CD4-positive, alpha-beta T cell (primary cell): Measurements from ENCODE around the gene FSTL5. TPM values are rescaled to one million over a fixed set of nuclear protein-coding genes. Genes with fewer than 3 reads are reported as not detected.

Source experiments
- ATAC-seq: fragments of 200-7000 bp; cut with Tn5 transposase; one replicate; pipeline ENCODE4 v1.10.0; 2022; ENCODE audit warnings: mild to moderate bottlenecking; ENCODE audit not compliant: poor library complexity
- CTCF ChIA-PET: fragments of 350-600 bp; sonication (Branson Sonifier 250); formaldehyde crosslinking; loops from one replicate; lab custom pipeline; 2021; ENCODE audit warnings: antibody characterized with exemption, inconsistent platforms; lab: Charles Lee
- POLR2A ChIA-PET: fragments of 350-600 bp; sonication (Branson Sonifier 250); formaldehyde crosslinking; loops from one replicate; lab custom pipeline; 2021; ENCODE audit warnings: antibody characterized with exemption, inconsistent platforms; lab: Charles Lee
- DNase-seq, 14 experiments: peaks; one replicate each; pipeline ENCODE4 v3.0.0-alpha.2; 2013 to 2020; ENCODE audit warnings: mixed read lengths in 2 of 14
- H3K27ac ChIP-seq, 2 donors: one replicate each; pipeline versions ENCODE4 v1.5.1 to v1.7.0; 2013; ENCODE audit warnings: low read length in 2 of 2, low read depth in 1 of 2, mild to moderate bottlenecking in 1 of 2
- H3K27me3 ChIP-seq, 2 experiments: 1 replicate in 1 of 2; 2 replicates in 1 of 2; pipeline versions ENCODE4 v1.6.1 to v1.7.0; 2013; ENCODE audit warnings: low read length in 2 of 2, control low read depth in 1 of 2, mild to moderate bottlenecking in 1 of 2, moderate library complexity in 1 of 2; ENCODE audit not compliant: insufficient read depth in 2 of 2, control insufficient read depth in 1 of 2
- H3K36me3 ChIP-seq: one replicate; pipeline ENCODE4 v1.6.1; 2013; ENCODE audit warnings: low read length, control low read depth; ENCODE audit not compliant: insufficient read depth
- H3K4me1 ChIP-seq: one replicate; pipeline ENCODE4 v1.6.1; 2013; ENCODE audit warnings: low read length, control low read depth; ENCODE audit not compliant: insufficient read depth
- H3K4me3 ChIP-seq: one replicate; pipeline ENCODE4 v1.5.1; 2013; ENCODE audit warnings: mild to moderate bottlenecking, low read length, moderate library complexity
- H3K9me3 ChIP-seq, 2 experiments: 1 replicate in 1 of 2; 2 replicates in 1 of 2; pipeline versions ENCODE4 v1.6.1 to v1.7.0; 2013; ENCODE audit warnings: low read length in 2 of 2, mild to moderate bottlenecking in 2 of 2, control low read depth in 1 of 2, moderate library complexity in 1 of 2; ENCODE audit not compliant: control insufficient read depth in 1 of 2, insufficient read depth in 1 of 2
- H3K27ac Mint-ChIP-seq: one replicate; pipeline ENCODE4 v1.8.0; 2020; ENCODE audit warnings: mixed read lengths
- H3K27me3 Mint-ChIP-seq: one replicate; pipeline ENCODE4 v1.8.0; 2021; ENCODE audit warnings: mixed read lengths
- H3K36me3 Mint-ChIP-seq: one replicate; pipeline ENCODE4 v1.8.0; 2021; ENCODE audit warnings: low read depth, mixed read lengths
- H3K4me1 Mint-ChIP-seq: one replicate; pipeline ENCODE4 v1.8.0; 2021; ENCODE audit warnings: low read depth, mixed read lengths
- H3K4me3 Mint-ChIP-seq: one replicate; pipeline ENCODE4 v1.8.0; 2020; ENCODE audit warnings: mild to moderate bottlenecking, mixed read lengths
- H3K9me3 Mint-ChIP-seq: one replicate; pipeline ENCODE4 v1.8.0; 2020; ENCODE audit warnings: mixed read lengths
- intact Hi-C, 2 experiments: fragments of 100-400 bp; cut with DNase I in 1 of 2; cut with micrococcal nuclease in 1 of 2; formaldehyde crosslinking; loops; one replicate each; pipeline versions ENCODE4 v1.15.1 to v1.9.0; 2023 to 2025; cut with DNase I, micrococcal nuclease
- total RNA-seq, 174 experiments: library from RNA in 2 of 174; stranded (reverse) in 2 of 174; gene quantifications; one replicate each; pipeline ENCODE4 v1.2.3 and lab custom pipeline; 2021 to 2026
- TF ChIP-seq, protein P1 (sequence below): fragments of 200-600 bp; IDR thresholded peaks from one replicate; pipeline ENCODE4 v1.8.0; 2022; ENCODE audit warnings: antibody characterized with exemption, mild to moderate bottlenecking

Gene FSTL5
- total RNA-seq, 2 experiments from 2014 or later = not detected

DNA sequence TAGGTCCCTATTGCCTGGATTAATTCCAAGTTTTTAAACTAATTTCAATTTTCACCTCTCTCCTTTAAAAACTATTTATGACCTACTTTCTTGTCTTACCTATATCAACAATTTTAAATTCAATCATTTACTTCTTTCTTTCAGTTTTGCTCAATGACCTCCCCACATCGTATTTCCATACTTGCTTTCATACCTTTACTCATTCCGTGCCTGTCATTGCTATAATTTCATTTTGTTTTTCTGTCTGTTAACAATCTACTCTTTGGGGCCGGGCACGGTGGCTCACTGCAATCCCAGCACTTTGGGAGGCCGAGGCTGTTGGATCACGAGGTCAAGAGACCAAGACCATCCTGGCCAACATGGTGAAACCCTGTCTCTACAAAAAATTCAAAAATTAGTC lies 781.1 kb downstream of the FSTL5 start:
- ATAC-seq = no peak
- Mint-ChIP-seq H3K4me1 (no peaks in the 10 kb centered on the region), H3K27me3 (no peaks in the 10 kb centered on the region), H3K27ac (no peak overlapping the region), H3K9me3 (peaks cover 2% of the 10 kb centered on the region), H3K4me3 (no peak overlapping the region), H3K36me3 (no peaks in the 10 kb centered on the region)
- intact Hi-C loops = no loop called here
- no peaks in the 10 kb centered on the region for H3K36me3 ChIP-seq
- H3K4me1 ChIP-seq = no peaks in the 10 kb centered on the region
- H3K27ac ChIP-seq = no peak overlapping the region
- ChIA-PET POLR2A (no interaction called here), CTCF (no interaction called here)
- no peaks in the 10 kb centered on the region for H3K27me3 ChIP-seq
- TF ChIP-seq, protein P1, sequence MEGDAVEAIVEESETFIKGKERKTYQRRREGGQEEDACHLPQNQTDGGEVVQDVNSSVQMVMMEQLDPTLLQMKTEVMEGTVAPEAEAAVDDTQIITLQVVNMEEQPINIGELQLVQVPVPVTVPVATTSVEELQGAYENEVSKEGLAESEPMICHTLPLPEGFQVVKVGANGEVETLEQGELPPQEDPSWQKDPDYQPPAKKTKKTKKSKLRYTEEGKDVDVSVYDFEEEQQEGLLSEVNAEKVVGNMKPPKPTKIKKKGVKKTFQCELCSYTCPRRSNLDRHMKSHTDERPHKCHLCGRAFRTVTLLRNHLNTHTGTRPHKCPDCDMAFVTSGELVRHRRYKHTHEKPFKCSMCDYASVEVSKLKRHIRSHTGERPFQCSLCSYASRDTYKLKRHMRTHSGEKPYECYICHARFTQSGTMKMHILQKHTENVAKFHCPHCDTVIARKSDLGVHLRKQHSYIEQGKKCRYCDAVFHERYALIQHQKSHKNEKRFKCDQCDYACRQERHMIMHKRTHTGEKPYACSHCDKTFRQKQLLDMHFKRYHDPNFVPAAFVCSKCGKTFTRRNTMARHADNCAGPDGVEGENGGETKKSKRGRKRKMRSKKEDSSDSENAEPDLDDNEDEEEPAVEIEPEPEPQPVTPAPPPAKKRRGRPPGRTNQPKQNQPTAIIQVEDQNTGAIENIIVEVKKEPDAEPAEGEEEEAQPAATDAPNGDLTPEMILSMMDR = no peak
- no peak overlapping the region for H3K4me3 ChIP-seq
- no peak for DNase-seq
- H3K9me3 ChIP-seq = peaks cover 0 to 8% of the 10 kb centered on the region in 2 experiments

DNA sequence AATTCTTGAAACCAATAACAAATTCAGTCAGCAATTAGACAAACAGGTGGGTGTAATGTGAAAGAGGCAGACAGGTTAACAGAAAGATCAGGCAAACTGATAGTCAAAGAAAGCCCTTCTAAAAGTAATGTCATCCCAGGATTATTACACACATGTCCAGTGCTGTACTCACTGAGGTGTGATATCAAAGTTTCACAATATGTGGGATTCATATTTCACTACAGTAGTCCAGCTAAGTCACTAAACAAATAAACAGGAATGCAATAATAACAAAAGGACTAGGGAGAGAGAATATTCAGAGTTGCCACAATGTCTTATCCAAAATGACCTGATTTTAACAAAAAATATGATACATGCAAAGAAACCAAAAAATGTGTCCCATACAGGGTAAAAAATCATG lies 787.5 kb downstream of the FSTL5 start:
- H3K9me3 ChIP-seq = peaks cover 0 to 4% of the 10 kb centered on the region in 2 experiments
- no peak for ATAC-seq
- H3K4me1 Mint-ChIP-seq = no peaks in the 10 kb centered on the region
- no peaks in the 10 kb centered on the region for H3K36me3 Mint-ChIP-seq
- H3K27ac Mint-ChIP-seq = no peak overlapping the region
- H3K4me3 ChIP-seq = no peak overlapping the region
- no peaks in the 10 kb centered on the region for H3K36me3 ChIP-seq
- intact Hi-C loops = no loop called here
- POLR2A ChIA-PET = no interaction called here
- TF ChIP-seq, protein P1 = no peak
- no peak overlapping the region for H3K4me3 Mint-ChIP-seq
- no peaks in the 10 kb centered on the region for H3K4me1 ChIP-seq
- peaks cover 9% of the 10 kb centered on the region for H3K9me3 Mint-ChIP-seq
- H3K27me3 Mint-ChIP-seq = no peaks in the 10 kb centered on the region
- no peaks in the 10 kb centered on the region for H3K27me3 ChIP-seq
- no peak for DNase-seq
- CTCF ChIA-PET = no interaction called here
- H3K27ac ChIP-seq = no peak overlapping the region

DNA sequence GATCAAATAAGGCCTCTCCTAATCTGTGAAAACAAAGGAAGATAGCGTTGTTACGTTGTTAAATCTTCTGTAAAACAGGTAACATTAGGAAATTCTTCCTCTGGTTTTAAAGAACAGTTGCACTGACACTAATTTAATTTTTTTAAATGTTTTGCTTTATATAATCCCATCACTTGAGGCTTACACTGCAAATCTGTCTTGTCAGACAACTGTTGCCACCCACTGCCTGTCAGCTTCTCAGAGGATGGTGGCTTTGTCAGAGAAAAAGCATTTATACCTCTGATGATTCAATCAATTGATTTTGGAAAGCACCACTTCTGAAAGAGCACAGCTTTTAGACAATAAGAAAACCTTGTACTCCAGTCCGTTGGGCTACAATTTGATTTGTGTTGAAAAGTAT lies 799.1 kb downstream of the FSTL5 start:
- Histone ChIP-seq H3K4me1 (no peaks in the 10 kb centered on the region), H3K27ac (no peak overlapping the region), H3K27me3 (no peaks in the 10 kb centered on the region), H3K4me3 (no peak overlapping the region), H3K36me3 (no peaks in the 10 kb centered on the region), H3K9me3 (peaks cover 0 to 3% of the 10 kb centered on the region in 2 experiments)
- no peak overlapping the region for H3K4me3 Mint-ChIP-seq
- H3K27me3 Mint-ChIP-seq = no peaks in the 10 kb centered on the region
- intact Hi-C loops = no loop called here
- no peaks in the 10 kb centered on the region for H3K36me3 Mint-ChIP-seq
- H3K9me3 Mint-ChIP-seq = peaks cover 9% of the 10 kb centered on the region
- no peak overlapping the region for H3K27ac Mint-ChIP-seq
- ATAC-seq (no peak), DNase-seq (no peak)
- H3K4me1 Mint-ChIP-seq = no peaks in the 10 kb centered on the region
- ChIA-PET POLR2A (no interaction called here), CTCF (no interaction called here)
- TF ChIP-seq, protein P1 = no peak
